Tibial nerve (tissue), 4 donors: ENCODE data around the gene ZNF474. TPM values are rescaled to one million over a fixed set of nuclear protein-coding genes. Genes with fewer than 3 reads are reported as not detected.

Source experiments
- DNase-seq, 2 donors: peaks; one replicate each; pipeline ENCODE4 v3.0.0-alpha.2; 2019; ENCODE audit warnings: low spot score in 2 of 2
- H3K27ac ChIP-seq, 4 donors: fragments of 200-600 bp; sonication (generic) in 3 of 4; one replicate each; pipeline ENCODE4 v1.5.1; 2017 to 2019; ENCODE audit warnings: mild to moderate bottlenecking in 1 of 4
- H3K27me3 ChIP-seq, 2 donors: fragments of 200-600 bp; sonication (generic) in 1 of 2; one replicate each; pipeline versions ENCODE4 v1.5.1 to v1.6.0; 2017 to 2019
- H3K36me3 ChIP-seq, 3 donors: fragments of 200-600 bp; sonication (generic); one replicate each; pipeline ENCODE4 v1.5.1; 2018 to 2019
- H3K4me1 ChIP-seq, 4 donors: fragments of 200-600 bp; sonication (generic) in 3 of 4; one replicate each; pipeline ENCODE4 v1.5.1; 2017 to 2019
- H3K4me3 ChIP-seq, 4 donors: fragments of 200-600 bp; sonication (generic) in 3 of 4; one replicate each; pipeline ENCODE4 v1.5.1; 2017 to 2019; ENCODE audit warnings: mild to moderate bottlenecking in 1 of 4, moderate library complexity in 1 of 4
- H3K9me3 ChIP-seq, 4 donors: fragments of 200-600 bp; sonication (generic) in 3 of 4; one replicate each; pipeline ENCODE4 v1.5.1; 2017 to 2019
- CTCF ChIP-seq, 5 experiments: fragments of 200-600 bp in 3 of 5; fragments of 450-650 bp in 2 of 5; sonication (generic) in 3 of 5; IDR thresholded peaks; one replicate each; pipeline ENCODE4 v1.5.1; 2016 to 2019; ENCODE audit warnings: antibody characterized with exemption in 5 of 5, mild to moderate bottlenecking in 3 of 5, moderate library complexity in 2 of 5
- EP300 ChIP-seq, 2 donors: sonication (generic); formaldehyde crosslinking; IDR thresholded peaks; one replicate each; pipeline ENCODE4 v1.6.1; 2017; ENCODE audit warnings: antibody characterized with exemption in 2 of 2, mild to moderate bottlenecking in 1 of 2
- POLR2A ChIP-seq, 2 donors: fragments of 450-650 bp; IDR thresholded peaks; one replicate each; pipeline ENCODE4 v1.6.1; 2017; ENCODE audit warnings: antibody characterized with exemption in 2 of 2, mild to moderate bottlenecking in 2 of 2, moderate library complexity in 2 of 2
- WGBS, 2 donors: methylation state at CpG; one replicate each; pipeline ENCODE4 v1.1.5; 2018; 5-methylcytosine and 5-hydroxymethylcytosine counted together
- total RNA-seq, 4 donors: library from RNA; depleted of rRNA; stranded (reverse); fragments of >200 nt; gene quantifications; one replicate each; pipeline ENCODE4 v1.1.0, GENCODE V29; 2016

Gene ZNF474
- total RNA-seq, result 1 to 10 TPM in 2 of 4 donors, not detected in 2; 1.5 to 1.8 TPM

- no peaks in the 10 kb centered on the region for H3K9me3 ChIP-seq
- no peak within 1 kb of the TSS for H3K4me3 ChIP-seq
- H3K27me3 ChIP-seq, result no peaks in the 10 kb centered on the region
- no peak within 1 kb of the TSS for H3K27ac ChIP-seq
- H3K36me3 ChIP-seq, result no peaks in the 10 kb centered on the region
- peaks cover 0 to 12% (median 0%) of the 10 kb centered on the region in 4 donors for H3K4me1 ChIP-seq
- TF ChIP-seq POLR2A (IDR thresholded peaks at IDR 0.05) (no peak), EP300 (IDR thresholded peaks at IDR 0.05) (peak in 1 of 2 donors; percentile 8), CTCF (IDR thresholded peaks at IDR 0.05) (no peak)
- peak in 1 of 2 donors; percentile 55 for DNase-seq
- WGBS, 2 donors, result 17 to 27% methylated on average over 4 of the region's 4 CpGs
These were observed at the start of gene ZNF474 for GRCh38 chr5:122129306-122129705. Gene ZNF474, plus strand, starts transcription at chr5:122129546. Its CDS starts 22,445 bp downstream, at chr5:122151991.

- TF ChIP-seq POLR2A (IDR thresholded peaks at IDR 0.05) (no peak), EP300 (IDR thresholded peaks at IDR 0.05) (no peak), CTCF (IDR thresholded peaks at IDR 0.05) (no peak)
- Histone ChIP-seq H3K36me3 (no peaks in the 10 kb centered on the region), H3K27ac (no peak overlapping the region), H3K4me3 (no peak overlapping the region), H3K9me3 (no peaks in the 10 kb centered on the region), H3K4me1 (peaks cover 0 to 20% (median 0%) of the 10 kb centered on the region in 4 donors), H3K27me3 (no peaks in the 10 kb centered on the region)
- DNase-seq, result no peak
- WGBS, 2 donors, result 65 to 72% methylated on average over 2 of the region's 2 CpGs
These were observed 47.8 kb upstream of the ZNF474 start for GRCh38 chr5:122081541-122081940.

- Histone ChIP-seq H3K27me3 (no peaks in the 10 kb centered on the region), H3K9me3 (no peaks in the 10 kb centered on the region), H3K36me3 (no peaks in the 10 kb centered on the region), H3K4me3 (no peak overlapping the region), H3K4me1 (peaks cover 0 to 4% (median 0%) of the 10 kb centered on the region in 4 donors), H3K27ac (no peak overlapping the region)
- TF ChIP-seq POLR2A (IDR thresholded peaks at IDR 0.05) (no peak), EP300 (IDR thresholded peaks at IDR 0.05) (no peak), CTCF (IDR thresholded peaks at IDR 0.05) (no peak)
- 83 to 88% methylated on average over 1 of the region's 1 CpG for WGBS, 2 donors
- no peak for DNase-seq
These were observed 45.8 kb upstream of the ZNF474 start for GRCh38 chr5:122083535-122083934.

- Histone ChIP-seq H3K9me3 (no peaks in the 10 kb centered on the region), H3K4me1 (no peaks in the 10 kb centered on the region), H3K27me3 (no peaks in the 10 kb centered on the region), H3K27ac (no peak overlapping the region), H3K36me3 (no peaks in the 10 kb centered on the region), H3K4me3 (no peak overlapping the region)
- no peak for TF ChIP-seq CTCF (IDR thresholded peaks at IDR 0.05)
- WGBS, 2 donors, result 75 to 85% methylated on average over 3 of the region's 3 CpGs
- no peak for DNase-seq
These were observed 44.3 kb upstream of the ZNF474 start for GRCh38 chr5:122085041-122085440.

- no peaks in the 10 kb centered on the region for H3K36me3 ChIP-seq
- 65 to 87% methylated on average over 2 of the region's 2 CpGs for WGBS, 2 donors
- no peaks in the 10 kb centered on the region for H3K9me3 ChIP-seq
- H3K27me3 ChIP-seq, result no peaks in the 10 kb centered on the region
- no peak overlapping the region for H3K4me3 ChIP-seq
- H3K27ac ChIP-seq, result no peak overlapping the region
- TF ChIP-seq CTCF (IDR thresholded peaks at IDR 0.05), result no peak
- TF ChIP-seq POLR2A (IDR thresholded peaks at IDR 0.05), result no peak
- no peak for TF ChIP-seq EP300 (IDR thresholded peaks at IDR 0.05)
- DNase-seq, result no peak
- H3K4me1 ChIP-seq, result peaks cover 0 to 15% (median 0%) of the 10 kb centered on the region in 4 donors
These were observed 40.0 kb upstream of the ZNF474 start for GRCh38 chr5:122089096-122090013.
